Ureter (tissue), 1 donor: ENCODE data around the gene SAMD4A. TPM values are rescaled to one million over a fixed set of nuclear protein-coding genes. Genes with fewer than 3 reads are reported as not detected.

ENCODE experiments used
- DNase-seq: peaks from one replicate; pipeline ENCODE4 v3.0.0-alpha.2; 2020; ENCODE audit warnings: low spot score
- total RNA-seq: library from RNA; stranded (reverse); gene quantifications from one replicate; pipeline ENCODE4 v1.2.4, GENCODE V29; 2023
- donor health status: DM: yes; HTN: yes; CAD: no.

Gene SAMD4A
- total RNA-seq, 1 donor from 2014 or later = 56.6 TPM

GRCh38 chr14:54629183-54629582, 62.3 kb downstream of the SAMD4A start:
- DNase-seq = no peak

- DNase-seq = no peak
Measured at GRCh38 chr14:54629635-54630360, 62.9 kb downstream of the SAMD4A start.

GRCh38 chr14:54631016-54631415, 64.1 kb downstream of the SAMD4A start:
- no peak for DNase-seq

GRCh38 chr14:54632452-54632851, 65.5 kb downstream of the SAMD4A start:
- DNase-seq = no peak

- DNase-seq = no peak
Measured at GRCh38 chr14:54633076-54633475, 66.1 kb downstream of the SAMD4A start.

- no peak for DNase-seq
Measured at GRCh38 chr14:54637270-54638134, 70.6 kb downstream of the SAMD4A start.

GRCh38 chr14:54638135-54638446, 71.2 kb downstream of the SAMD4A start:
- DNase-seq = no peak

GRCh38 chr14:54639611-54640010, 72.7 kb downstream of the SAMD4A start:
- DNase-seq = no peak

GRCh38 chr14:54640506-54640905, 73.6 kb downstream of the SAMD4A start:
- DNase-seq = no peak

- DNase-seq = no peak
Measured at GRCh38 chr14:54642121-54642520, 75.2 kb downstream of the SAMD4A start.

GRCh38 chr14:54642801-54643695, 76.1 kb downstream of the SAMD4A start:
- DNase-seq = no peak

- DNase-seq = no peak
Measured at GRCh38 chr14:54643696-54644176, 76.8 kb downstream of the SAMD4A start.

- no peak for DNase-seq
Measured at GRCh38 chr14:54645639-54646038, 78.7 kb downstream of the SAMD4A start.

GRCh38 chr14:54646626-54647025, 79.7 kb downstream of the SAMD4A start:
- no peak for DNase-seq

GRCh38 chr14:54647378-54647777, 80.5 kb downstream of the SAMD4A start:
- DNase-seq = no peak

- DNase-seq = no peak
Measured at GRCh38 chr14:54649056-54649455, 82.1 kb downstream of the SAMD4A start.

GRCh38 chr14:54650331-54650958, 83.5 kb downstream of the SAMD4A start:
- DNase-seq = peak; percentile 63

GRCh38 chr14:54650959-54651351, 84.0 kb downstream of the SAMD4A start:
- DNase-seq = no peak

GRCh38 chr14:54651649-54652048, 84.7 kb downstream of the SAMD4A start:
- no peak for DNase-seq

GRCh38 chr14:54652188-54652587, 85.3 kb downstream of the SAMD4A start:
- peak; percentile 84 for DNase-seq

GRCh38 chr14:54652605-54653052, 85.7 kb downstream of the SAMD4A start:
- peak; percentile 54 for DNase-seq
